HepG2 (cell line): ENCODE measurements around the gene SLC20A1.

Experiments used
- CBFB ChIP-seq: sonication (generic); formaldehyde crosslinking; IDR thresholded peaks from 2 replicates; pipeline ENCODE4 v1.4.0; 2020; ENCODE audit warnings: missing genetic modification reagents
- HDAC2 ChIP-seq: sonication (generic); formaldehyde crosslinking; IDR thresholded peaks from 2 replicates; pipeline ENCODE4 v1.4.0; 2020; ENCODE audit warnings: missing genetic modification reagents
- RNF2 ChIP-seq: fragments of 450-650 bp; conservative IDR thresholded peaks from 2 replicates; pipeline ENCODE4 v1.6.1; 2016; ENCODE audit warnings: low read depth
- ZBTB7A ChIP-seq: sonication (generic); formaldehyde crosslinking; IDR thresholded peaks from 2 replicates; pipeline ENCODE4 v1.8.0; 2022; ENCODE audit warnings: mild to moderate bottlenecking, missing genetic modification reagents

DNA sequence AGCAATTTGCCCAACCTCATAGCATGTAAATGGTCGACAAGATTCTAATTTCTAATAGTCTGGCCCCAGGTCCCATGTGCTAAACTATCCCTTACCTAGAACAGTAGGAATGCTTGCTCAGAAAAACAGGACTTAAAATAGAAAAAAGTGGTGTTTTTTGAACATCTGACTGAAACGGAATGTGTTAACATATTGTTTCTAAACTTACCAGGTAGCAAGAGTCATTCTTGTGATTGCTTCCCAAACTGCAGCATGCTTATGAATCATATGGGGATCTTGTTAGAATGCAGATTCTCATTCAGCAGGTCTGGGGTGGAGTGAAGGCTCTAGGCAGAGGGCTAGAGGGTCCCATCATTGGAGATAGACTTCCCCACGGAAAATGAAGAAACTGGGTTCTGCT is 5.8 kb upstream of the SLC20A1 start:
- TF ChIP-seq HDAC2 (CRISPR knock-in tag) (no peak), CBFB (CRISPR knock-in tag) (no peak), ZBTB7A (no peak), RNF2 (no peak)
